Hepatocyte (in vitro differentiated cells): ENCODE data around the gene MRPL14. TPM values are rescaled to one million over a fixed set of nuclear protein-coding genes. Genes with fewer than 3 reads are reported as not detected.

Source experiments
- DNase-seq: peaks from one replicate; pipeline ENCODE4 v3.0.0-alpha.2; 2016; ENCODE audit warnings: low spot score
- H2AFZ ChIP-seq: fragments of 200-600 bp; sonication (generic); 2 replicates; pipeline ENCODE4 v1.6.0; 2016; ENCODE audit warnings: antibody characterized with exemption, mild to moderate bottlenecking
- H3K27ac ChIP-seq: fragments of 200-600 bp; sonication (generic); 2 replicates; pipeline ENCODE4 v1.5.1; 2016; ENCODE audit warnings: mild to moderate bottlenecking
- H3K27me3 ChIP-seq: fragments of 200-600 bp; sonication (generic); 2 replicates; pipeline ENCODE4 v1.6.1; 2016
- H3K36me3 ChIP-seq: fragments of 200-600 bp; sonication (generic); replicated peaks from 2 replicates; pipeline ENCODE4 v1.5.1; 2016; ENCODE audit warnings: low read depth; ENCODE audit not compliant: insufficient read depth
- H3K4me1 ChIP-seq: fragments of 200-600 bp; sonication (generic); 2 replicates; pipeline ENCODE4 v1.5.1; 2016; ENCODE audit warnings: mild to moderate bottlenecking, moderate library complexity; ENCODE audit not compliant: insufficient read depth
- H3K4me2 ChIP-seq: fragments of 200-600 bp; sonication (generic); 2 replicates; pipeline ENCODE4 v1.6.0; 2016
- H3K4me3 ChIP-seq: fragments of 200-600 bp; sonication (generic); 2 replicates; pipeline ENCODE4 v1.5.1; 2016; ENCODE audit warnings: mild to moderate bottlenecking
- H3K79me2 ChIP-seq: fragments of 200-600 bp; sonication (generic); 2 replicates; pipeline ENCODE4 v1.6.0; 2017; ENCODE audit warnings: mild to moderate bottlenecking
- H3K9me2 ChIP-seq: fragments of 200-600 bp; sonication (generic); replicated peaks from 2 replicates; pipeline ENCODE4 v1.6.0; 2017; ENCODE audit warnings: mild to moderate bottlenecking; ENCODE audit not compliant: insufficient read depth
- H3K9me3 ChIP-seq: fragments of 200-600 bp; sonication (generic); 2 replicates; pipeline ENCODE4 v1.5.1; 2016; ENCODE audit warnings: low read depth, mild to moderate bottlenecking
- H4K20me1 ChIP-seq: fragments of 200-600 bp; sonication (generic); 2 replicates; pipeline ENCODE4 v1.6.0; 2016; ENCODE audit warnings: mild to moderate bottlenecking; ENCODE audit not compliant: insufficient read depth, poor library complexity, severe bottlenecking
- EZH2 ChIP-seq: fragments of 200-600 bp; sonication (generic); IDR thresholded peaks from 2 replicates; pipeline ENCODE4 v1.6.1; 2016; ENCODE audit warnings: antibody characterized with exemption, mild to moderate bottlenecking, borderline replicate concordance
- EZH2phosphoT487 ChIP-seq: fragments of 200-600 bp; sonication (generic); IDR thresholded peaks from one replicate; pipeline ENCODE4 v1.6.1; 2018; ENCODE audit warnings: antibody characterized with exemption, mild to moderate bottlenecking, low read depth, moderate library complexity; ENCODE audit not compliant: unreplicated experiment, severe bottlenecking
- WGBS: methylation state at CpG from one replicate; pipeline ENCODE4 v1.1.6; 2016; ENCODE audit warnings: low lambda C conversion rate; ENCODE audit errors: missing lambda C conversion rate; 5-methylcytosine and 5-hydroxymethylcytosine counted together
- polyA plus RNA-seq: library from polyadenylated mRNA; unstranded; fragments of >200 nt; fragmentation: Nextera tagmentation; extraction: Ambion mirVana; gene quantifications from 2 replicates; pipeline ENCODE4 v1.2.1, GENCODE V29; 2016
- total RNA-seq: library from RNA; depleted of rRNA; stranded (reverse); fragments of >200 nt; gene quantifications from 2 replicates; pipeline ENCODE4 v1.2.3, GENCODE V29; 2014
- TF ChIP-seq, protein P1 (sequence below): fragments of 200-600 bp; sonication (generic); IDR thresholded peaks from 2 replicates; pipeline ENCODE4 v1.5.1; 2016; ENCODE audit warnings: antibody characterized with exemption, mild to moderate bottlenecking; ENCODE audit not compliant: poor library complexity

MRPL14 gene
- total and polyA plus RNA-seq, 2 experiments from 2014 or later: 58.3 to 124 TPM

DNA sequence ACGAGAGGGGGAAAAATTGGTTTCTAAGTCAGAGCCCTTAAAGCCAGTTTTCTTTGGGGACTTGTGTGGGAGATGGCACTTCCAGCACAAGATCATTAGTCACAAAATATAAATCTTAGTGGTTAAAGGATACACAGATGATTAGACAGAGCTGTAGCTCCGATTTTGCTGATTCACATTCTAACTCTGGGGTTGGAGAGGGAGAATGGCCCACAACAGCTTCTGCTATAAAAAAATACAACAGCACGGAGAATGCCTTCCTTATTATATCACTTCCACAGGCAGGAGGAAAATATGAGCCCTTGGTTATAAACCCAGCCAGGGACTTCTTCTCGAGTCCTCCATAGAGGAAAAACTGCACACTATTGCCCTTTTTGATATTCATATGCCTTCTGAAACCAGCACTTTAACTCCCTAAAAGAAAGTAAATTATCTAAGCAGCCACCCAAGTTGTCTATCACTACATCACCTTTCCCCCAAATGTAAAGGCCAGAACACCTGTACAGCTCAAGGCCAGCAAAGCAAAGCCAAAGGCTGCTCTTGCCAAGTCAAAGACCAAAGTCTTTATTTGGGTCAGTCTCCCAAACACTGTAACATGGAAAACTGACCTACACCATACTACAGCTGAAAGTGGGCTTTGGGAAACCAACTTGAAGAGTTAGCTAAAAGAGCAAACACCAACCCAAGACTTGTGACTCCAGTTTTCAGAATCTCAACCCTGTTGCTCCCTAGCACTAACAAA is 10.4 kb downstream of the MRPL14 start:
- peak overlapping the region; percentile 79 for H3K27ac ChIP-seq
- H4K20me1 ChIP-seq: peaks cover 50% of the 10 kb centered on the region
- peaks cover 78% of the 10 kb centered on the region for H3K79me2 ChIP-seq
- no peaks in the 10 kb centered on the region for H3K27me3 ChIP-seq
- peak overlapping the region; percentile 31 for H3K4me2 ChIP-seq
- H3K9me2 ChIP-seq: no peaks in the 10 kb centered on the region
- TF ChIP-seq, protein P1, sequence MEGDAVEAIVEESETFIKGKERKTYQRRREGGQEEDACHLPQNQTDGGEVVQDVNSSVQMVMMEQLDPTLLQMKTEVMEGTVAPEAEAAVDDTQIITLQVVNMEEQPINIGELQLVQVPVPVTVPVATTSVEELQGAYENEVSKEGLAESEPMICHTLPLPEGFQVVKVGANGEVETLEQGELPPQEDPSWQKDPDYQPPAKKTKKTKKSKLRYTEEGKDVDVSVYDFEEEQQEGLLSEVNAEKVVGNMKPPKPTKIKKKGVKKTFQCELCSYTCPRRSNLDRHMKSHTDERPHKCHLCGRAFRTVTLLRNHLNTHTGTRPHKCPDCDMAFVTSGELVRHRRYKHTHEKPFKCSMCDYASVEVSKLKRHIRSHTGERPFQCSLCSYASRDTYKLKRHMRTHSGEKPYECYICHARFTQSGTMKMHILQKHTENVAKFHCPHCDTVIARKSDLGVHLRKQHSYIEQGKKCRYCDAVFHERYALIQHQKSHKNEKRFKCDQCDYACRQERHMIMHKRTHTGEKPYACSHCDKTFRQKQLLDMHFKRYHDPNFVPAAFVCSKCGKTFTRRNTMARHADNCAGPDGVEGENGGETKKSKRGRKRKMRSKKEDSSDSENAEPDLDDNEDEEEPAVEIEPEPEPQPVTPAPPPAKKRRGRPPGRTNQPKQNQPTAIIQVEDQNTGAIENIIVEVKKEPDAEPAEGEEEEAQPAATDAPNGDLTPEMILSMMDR: no peak
- TF ChIP-seq EZH2phosphoT487 (no peak), EZH2 (no peak)
- DNase-seq: peak; percentile 32
- no peak overlapping the region for H3K4me3 ChIP-seq
- no peak overlapping the region for H2AFZ ChIP-seq
- 73% methylated on average over 4 of the region's 4 CpGs for WGBS
- no peaks in the 10 kb centered on the region for H3K9me3 ChIP-seq
- H3K36me3 ChIP-seq: no peaks in the 10 kb centered on the region
- H3K4me1 ChIP-seq: peaks cover 35% of the 10 kb centered on the region

DNA sequence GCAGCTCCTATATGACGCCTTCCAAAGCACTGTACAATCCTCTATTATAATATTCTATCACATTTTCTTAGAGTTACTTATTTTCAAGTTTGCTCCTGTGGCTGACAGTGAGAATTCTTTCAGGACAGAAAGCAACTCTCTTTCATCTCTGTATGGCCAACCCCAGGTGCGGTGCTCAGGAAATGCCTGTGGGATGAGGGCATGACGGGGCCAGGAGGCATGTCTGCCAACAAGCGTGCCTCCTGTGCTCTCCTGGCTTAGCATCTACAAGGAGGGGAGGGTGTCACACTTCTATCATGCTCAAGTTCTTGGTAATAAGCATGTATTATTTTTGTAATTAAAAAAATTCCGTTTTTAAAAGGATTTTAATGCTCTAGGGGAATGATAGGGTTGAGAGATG is 11.4 kb downstream of the MRPL14 start:
- DNase-seq: no peak
- Histone ChIP-seq H3K9me3 (no peaks in the 10 kb centered on the region), H3K9me2 (no peaks in the 10 kb centered on the region), H3K27ac (no peak overlapping the region), H3K79me2 (peaks cover 76% of the 10 kb centered on the region), H3K27me3 (no peaks in the 10 kb centered on the region), H2AFZ (no peak overlapping the region), H3K4me2 (no peak overlapping the region), H4K20me1 (peaks cover 42% of the 10 kb centered on the region), H3K4me3 (no peak overlapping the region), H3K4me1 (peaks cover 44% of the 10 kb centered on the region), H3K36me3 (no peaks in the 10 kb centered on the region)
- WGBS: 85% methylated on average over 5 of the region's 5 CpGs
- TF ChIP-seq, protein P1: no peak
- TF ChIP-seq EZH2 (no peak), EZH2phosphoT487 (no peak)

DNA sequence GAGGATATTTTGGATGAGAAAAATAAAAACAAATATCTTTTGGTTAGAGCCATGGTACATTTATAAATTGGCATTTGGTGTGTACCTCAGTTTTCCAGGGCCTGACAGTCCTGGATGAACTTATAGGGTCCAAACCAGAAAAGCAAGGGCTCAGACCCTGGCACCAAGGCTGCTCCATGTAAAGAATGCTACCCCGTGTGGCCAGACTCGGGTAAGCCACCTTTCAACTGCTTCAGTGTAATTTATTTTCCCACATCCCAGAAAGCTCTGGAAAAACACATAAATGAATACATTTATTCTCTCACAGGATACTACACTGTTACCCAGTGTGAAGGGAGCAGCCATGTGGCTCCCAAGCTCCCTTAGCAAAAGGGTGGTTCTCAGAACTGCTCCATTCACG is 13.8 kb downstream of the MRPL14 start:
- Histone ChIP-seq H3K9me3 (no peaks in the 10 kb centered on the region), H3K79me2 (peaks cover 76% of the 10 kb centered on the region), H3K9me2 (no peaks in the 10 kb centered on the region), H4K20me1 (peaks cover 23% of the 10 kb centered on the region), H2AFZ (no peak overlapping the region), H3K4me1 (peaks cover 42% of the 10 kb centered on the region), H3K36me3 (no peaks in the 10 kb centered on the region), H3K4me2 (no peak overlapping the region), H3K4me3 (no peak overlapping the region), H3K27me3 (no peaks in the 10 kb centered on the region), H3K27ac (peak overlapping the region; percentile 93)
- 70% methylated on average over 3 of the region's 3 CpGs for WGBS
- no peak for DNase-seq
- TF ChIP-seq, protein P1: no peak
- TF ChIP-seq EZH2 (no peak), EZH2phosphoT487 (no peak)
